SU-DHL-6 (cell line): ENCODE results near the gene GET4.

Experiments
- H2AFZ ChIP-seq: fragments of 200-600 bp; sonication (generic); 2 replicates; pipeline ENCODE4 v1.6.1; 2014; ENCODE audit warnings: low read depth, mild to moderate bottlenecking, moderate library complexity, mixed read lengths, antibody characterized with exemption, low read length; ENCODE audit not compliant: severe bottlenecking
- H3F3A ChIP-seq: fragments of 200-600 bp; shearing (Covaris generic); 2 replicates; pipeline ENCODE4 v1.6.0; 2016; ENCODE audit warnings: antibody characterized with exemption, mild to moderate bottlenecking; ENCODE audit not compliant: insufficient read depth
- H3K27ac ChIP-seq: fragments of 200-600 bp; sonication (generic); 2 replicates; pipeline ENCODE4 v1.5.1; 2016; ENCODE audit warnings: low read depth, mild to moderate bottlenecking, low read length, moderate library complexity, mixed read lengths
- H3K27me3 ChIP-seq: fragments of 200-600 bp; sonication (generic), shearing (Covaris generic); 2 replicates; pipeline ENCODE4 v1.6.0; 2014; ENCODE audit warnings: mild to moderate bottlenecking, low read length
- H3K36me3 ChIP-seq: fragments of 200-600 bp; sonication (generic); 2 replicates; pipeline ENCODE4 v1.6.1; 2014; ENCODE audit warnings: mild to moderate bottlenecking, low read length, mixed read lengths
- H3K4me2 ChIP-seq: fragments of 300-600, 200-600 bp; shearing (Covaris generic), sonication (generic); 2 replicates; pipeline ENCODE4 v1.6.0; 2014; ENCODE audit warnings: low read length, low read depth, mild to moderate bottlenecking; ENCODE audit not compliant: poor library complexity, severe bottlenecking
- H3K4me3 ChIP-seq: fragments of 200-600 bp; sonication (generic); 2 replicates; pipeline ENCODE4 v1.5.1; 2014; ENCODE audit warnings: antibody characterized with exemption, low read length, mild to moderate bottlenecking, mixed read lengths; ENCODE audit not compliant: insufficient read depth, poor library complexity, severe bottlenecking
- H3K79me2 ChIP-seq: fragments of 200-600 bp; sonication (generic); 2 replicates; pipeline ENCODE4 v1.6.1; 2014; ENCODE audit warnings: mild to moderate bottlenecking, low read length, moderate library complexity; ENCODE audit not compliant: insufficient read depth
- H3K9ac ChIP-seq: fragments of 200-600 bp; sonication (generic); 2 replicates; pipeline ENCODE4 v1.7.0; 2014; ENCODE audit warnings: mild to moderate bottlenecking, low read length
- H3K9me2 ChIP-seq: fragments of 200-600 bp; sonication (generic); replicated peaks from 2 replicates; pipeline ENCODE4 v1.6.1; 2014; ENCODE audit warnings: low read length; ENCODE audit not compliant: insufficient read depth
- H3K9me3 ChIP-seq: fragments of 200-600 bp; sonication (generic); 2 replicates; pipeline ENCODE4 v1.6.1; 2014; ENCODE audit warnings: low read length, mixed read lengths; ENCODE audit not compliant: insufficient read depth
- H4K20me1 ChIP-seq: fragments of 200-600 bp; sonication (generic); 2 replicates; pipeline ENCODE4 v1.6.1; 2014; ENCODE audit warnings: low read depth, mild to moderate bottlenecking, antibody characterized with exemption, low read length, moderate library complexity, mixed read lengths
- CTCF ChIP-seq: fragments of 200-600 bp; sonication (generic); IDR thresholded peaks from one replicate; pipeline ENCODE4 v1.5.1; 2017; ENCODE audit warnings: antibody characterized with exemption, mild to moderate bottlenecking, low read length, moderate library complexity; ENCODE audit not compliant: insufficient read depth, poor library complexity, severe bottlenecking
- EZH2phosphoT487 ChIP-seq: fragments of 200-600 bp; sonication (generic), shearing (Covaris generic); conservative IDR thresholded peaks from 2 replicates; pipeline ENCODE4 v1.6.1; 2018; ENCODE audit warnings: mild to moderate bottlenecking, antibody characterized with exemption, low read length, moderate library complexity, mixed read lengths

Gene GET4

GRCh38 chr7:835485-836401, 40.6 kb upstream of the GET4 start:
- Histone ChIP-seq H3K27me3 (no peaks in the 10 kb centered on the region), H3K4me2 (no peak overlapping the region), H3K9me3 (no peaks in the 10 kb centered on the region), H3K9me2 (no peaks in the 10 kb centered on the region), H4K20me1 (no peaks in the 10 kb centered on the region), H2AFZ (no peak overlapping the region), H3K79me2 (peaks cover 24% of the 10 kb centered on the region), H3K9ac (no peak overlapping the region), H3F3A (no peaks in the 10 kb centered on the region), H3K36me3 (no peaks in the 10 kb centered on the region), H3K4me3 (no peak overlapping the region), H3K27ac (no peak overlapping the region)
- TF ChIP-seq CTCF: no peak
- TF ChIP-seq EZH2phosphoT487: no peak

- H3K36me3 ChIP-seq: no peaks in the 10 kb centered on the region
- H3K9me2 ChIP-seq: no peaks in the 10 kb centered on the region
- no peak overlapping the region for H3K4me3 ChIP-seq
- no peaks in the 10 kb centered on the region for H3F3A ChIP-seq
- no peaks in the 10 kb centered on the region for H4K20me1 ChIP-seq
- no peak overlapping the region for H3K27ac ChIP-seq
- no peaks in the 10 kb centered on the region for H3K27me3 ChIP-seq
- no peak overlapping the region for H3K9ac ChIP-seq
- no peak overlapping the region for H2AFZ ChIP-seq
- no peaks in the 10 kb centered on the region for H3K9me3 ChIP-seq
- peaks cover 20% of the 10 kb centered on the region; the same call in 1 of the 2 replicates for H3K79me2 ChIP-seq
- no peak overlapping the region for H3K4me2 ChIP-seq
- TF ChIP-seq EZH2phosphoT487: no peak
- peak; percentile 18 for TF ChIP-seq CTCF
These were observed 39.9 kb upstream of the GET4 start for GRCh38 chr7:836429-836828.

GRCh38 chr7:837001-837400, 39.4 kb upstream of the GET4 start:
- Histone ChIP-seq H3K9me2 (no peaks in the 10 kb centered on the region), H4K20me1 (no peaks in the 10 kb centered on the region), H3K36me3 (no peaks in the 10 kb centered on the region), H3K9me3 (no peaks in the 10 kb centered on the region), H3K9ac (no peak overlapping the region), H3K4me2 (no peak overlapping the region), H2AFZ (no peak overlapping the region), H3K27ac (no peak overlapping the region), H3K79me2 (peaks cover 20% of the 10 kb centered on the region; the same call in 1 of the 2 replicates), H3F3A (no peaks in the 10 kb centered on the region), H3K27me3 (no peaks in the 10 kb centered on the region), H3K4me3 (no peak overlapping the region)
- TF ChIP-seq CTCF: no peak
